Peyer's patch (tissue), 4 donors: ENCODE measurements around the gene PON3. TPM values are rescaled to one million over a fixed set of nuclear protein-coding genes. Genes with fewer than 3 reads are reported as not detected.

ENCODE experiments used
- DNase-seq, 3 donors: peaks; one replicate each; pipeline ENCODE4 v3.0.0-alpha.2; 2017 to 2019
- H3K27ac ChIP-seq, 4 donors: fragments of 200-600 bp; sonication (generic); one replicate each; pipeline ENCODE4 v1.5.1; 2016 to 2019
- H3K27me3 ChIP-seq, 2 donors: fragments of 200-600 bp; sonication (generic); one replicate each; pipeline ENCODE4 v1.5.1; 2019
- H3K36me3 ChIP-seq, 3 donors: fragments of 200-600 bp; sonication (generic); one replicate each; pipeline ENCODE4 v1.5.1; 2016 to 2019
- H3K4me1 ChIP-seq, 4 donors: fragments of 200-600 bp; sonication (generic); one replicate each; pipeline ENCODE4 v1.5.1; 2016 to 2019
- H3K4me3 ChIP-seq, 4 donors: fragments of 200-600 bp; sonication (generic); 1 replicate in 3 of 4; 2 replicates in 1 of 4; pipeline ENCODE4 v1.5.1; 2016 to 2019; ENCODE audit warnings: mild to moderate bottlenecking in 1 of 4
- H3K9me3 ChIP-seq, 4 donors: fragments of 200-600 bp; sonication (generic); one replicate each; pipeline ENCODE4 v1.5.1; 2016 to 2019; ENCODE audit warnings: mild to moderate bottlenecking in 1 of 4
- POLR2A ChIP-seq, 2 donors: fragments of 450-650 bp; IDR thresholded peaks; one replicate each; pipeline ENCODE4 v1.5.1; 2017; ENCODE audit warnings: antibody characterized with exemption in 2 of 2, mild to moderate bottlenecking in 2 of 2, moderate library complexity in 2 of 2
- total RNA-seq, 4 donors: library from RNA; depleted of rRNA; stranded (reverse); fragments of >200 nt; gene quantifications; one replicate each; pipeline ENCODE4 v1.1.0, GENCODE V29; 2016
- TF ChIP-seq, protein P1 (sequence below), 6 experiments: fragments of 450-650 bp in 4 of 6; fragments of 200-600 bp in 2 of 6; sonication (generic) in 1 of 6; IDR thresholded peaks; one replicate each; pipeline ENCODE4 v1.5.1; 2017 to 2019; ENCODE audit warnings: antibody characterized with exemption in 6 of 6, mild to moderate bottlenecking in 3 of 6, moderate library complexity in 1 of 6

PON3 gene
- total RNA-seq, 4 donors from 2014 or later, result 2.9 to 9.1 (median 5.5) TPM; not detected in 1

DNA sequence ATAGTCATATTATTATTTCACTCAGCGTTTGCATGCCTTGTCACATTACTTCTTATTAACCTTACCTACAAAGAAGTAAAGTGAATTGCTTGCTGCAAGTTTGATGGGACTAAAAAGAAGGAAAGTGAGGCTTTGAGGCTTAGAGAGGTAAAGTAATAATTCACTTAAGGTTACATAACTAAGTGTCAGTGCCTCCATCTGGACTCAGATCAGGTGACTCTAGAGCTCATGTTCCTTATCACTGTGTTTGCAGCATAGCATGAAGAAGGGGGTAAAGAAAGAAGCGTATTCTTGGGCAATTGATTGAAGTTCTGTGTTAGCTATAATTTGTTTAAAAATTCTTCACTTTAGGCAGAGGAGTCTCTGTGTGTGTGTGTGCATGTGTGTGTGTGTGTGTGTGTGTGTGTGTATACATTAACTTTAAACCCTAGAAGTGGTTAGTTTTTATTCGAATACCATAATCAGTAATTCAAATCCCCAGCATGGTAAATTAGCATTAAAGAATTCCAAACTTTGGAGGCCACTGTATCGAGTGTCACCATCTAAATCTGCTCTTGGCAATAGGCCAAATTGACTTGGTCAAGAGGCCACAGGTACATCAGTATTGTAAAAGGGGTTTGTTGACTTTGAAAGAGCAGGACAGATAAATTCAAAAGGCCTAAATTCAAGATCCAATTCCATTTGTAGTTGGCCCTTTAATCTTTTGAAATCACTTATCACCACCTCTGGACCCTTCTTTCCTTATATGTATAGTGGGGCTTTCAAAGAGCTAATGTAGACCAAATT is 2.2 kb upstream of the PON3 start:
- no peaks in the 10 kb centered on the region for H3K9me3 ChIP-seq
- no peaks in the 10 kb centered on the region for H3K27me3 ChIP-seq
- no peak overlapping the region for H3K27ac ChIP-seq
- TF ChIP-seq POLR2A (IDR thresholded peaks at IDR 0.05), result no peak
- TF ChIP-seq, protein P1, sequence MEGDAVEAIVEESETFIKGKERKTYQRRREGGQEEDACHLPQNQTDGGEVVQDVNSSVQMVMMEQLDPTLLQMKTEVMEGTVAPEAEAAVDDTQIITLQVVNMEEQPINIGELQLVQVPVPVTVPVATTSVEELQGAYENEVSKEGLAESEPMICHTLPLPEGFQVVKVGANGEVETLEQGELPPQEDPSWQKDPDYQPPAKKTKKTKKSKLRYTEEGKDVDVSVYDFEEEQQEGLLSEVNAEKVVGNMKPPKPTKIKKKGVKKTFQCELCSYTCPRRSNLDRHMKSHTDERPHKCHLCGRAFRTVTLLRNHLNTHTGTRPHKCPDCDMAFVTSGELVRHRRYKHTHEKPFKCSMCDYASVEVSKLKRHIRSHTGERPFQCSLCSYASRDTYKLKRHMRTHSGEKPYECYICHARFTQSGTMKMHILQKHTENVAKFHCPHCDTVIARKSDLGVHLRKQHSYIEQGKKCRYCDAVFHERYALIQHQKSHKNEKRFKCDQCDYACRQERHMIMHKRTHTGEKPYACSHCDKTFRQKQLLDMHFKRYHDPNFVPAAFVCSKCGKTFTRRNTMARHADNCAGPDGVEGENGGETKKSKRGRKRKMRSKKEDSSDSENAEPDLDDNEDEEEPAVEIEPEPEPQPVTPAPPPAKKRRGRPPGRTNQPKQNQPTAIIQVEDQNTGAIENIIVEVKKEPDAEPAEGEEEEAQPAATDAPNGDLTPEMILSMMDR (IDR thresholded peaks at IDR 0.05), result no peak
- peak overlapping the region in 1 of 4 donors; percentile 67 for H3K4me3 ChIP-seq
- no peak for DNase-seq
- peaks cover 0 to 5% (median 0%) of the 10 kb centered on the region in 4 donors for H3K4me1 ChIP-seq
- H3K36me3 ChIP-seq, result no peaks in the 10 kb centered on the region

DNA sequence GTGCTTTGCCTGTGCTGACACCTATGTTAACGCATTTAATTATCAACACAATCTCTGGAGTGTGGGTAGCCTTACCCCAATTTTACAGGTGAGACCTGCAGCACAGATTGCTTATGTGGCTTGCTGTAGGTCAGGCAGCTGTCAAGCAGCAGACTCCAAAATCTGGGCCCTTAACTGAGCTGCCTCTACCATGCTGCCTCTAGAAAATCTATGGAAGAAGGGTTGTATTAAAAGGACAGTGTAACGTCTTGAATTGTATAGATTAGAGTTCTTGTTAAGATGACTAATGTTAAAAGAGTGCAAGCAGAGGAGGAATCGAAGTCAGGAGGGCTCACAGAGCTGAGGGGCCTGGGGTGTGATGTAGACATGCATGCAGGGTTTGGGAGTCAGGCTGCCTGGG is 1.2 kb upstream of the PON3 start:
- Histone ChIP-seq H3K4me3 (peak overlapping the region in 2 of 4 donors; percentile 63 to 67), H3K27me3 (no peaks in the 10 kb centered on the region), H3K4me1 (peaks cover 0 to 5% (median 0%) of the 10 kb centered on the region in 4 donors), H3K27ac (peak overlapping the region in 1 of 4 donors; percentile 65), H3K9me3 (no peaks in the 10 kb centered on the region), H3K36me3 (no peaks in the 10 kb centered on the region)
- DNase-seq, result no peak
- TF ChIP-seq, protein P1 (IDR thresholded peaks at IDR 0.05), result no peak
- TF ChIP-seq POLR2A (IDR thresholded peaks at IDR 0.05), result no peak

- no peak for TF ChIP-seq POLR2A (IDR thresholded peaks at IDR 0.05)
- TF ChIP-seq, protein P1 (IDR thresholded peaks at IDR 0.05), result no peak
- Histone ChIP-seq H3K27me3 (no peaks in the 10 kb centered on the region), H3K4me3 (peak overlapping the region; percentile 26 to 67 (median 50)), H3K36me3 (no peaks in the 10 kb centered on the region), H3K27ac (no peak overlapping the region), H3K4me1 (peaks cover 0 to 5% (median 0%) of the 10 kb centered on the region in 4 donors), H3K9me3 (no peaks in the 10 kb centered on the region)
- DNase-seq, result no peak
These were observed 430 bp downstream of the PON3 start for GRCh38 chr7:95395755-95396135.

- Histone ChIP-seq H3K36me3 (no peaks in the 10 kb centered on the region), H3K4me3 (no peak overlapping the region), H3K4me1 (peaks cover 0 to 5% (median 0%) of the 10 kb centered on the region in 4 donors), H3K27me3 (no peaks in the 10 kb centered on the region), H3K9me3 (no peaks in the 10 kb centered on the region), H3K27ac (no peak overlapping the region)
- TF ChIP-seq, protein P1 (IDR thresholded peaks at IDR 0.05), result no peak
- no peak for TF ChIP-seq POLR2A (IDR thresholded peaks at IDR 0.05)
- DNase-seq, result no peak
These were observed 1.8 kb downstream of the PON3 start for GRCh38 chr7:95394370-95394769.

- Histone ChIP-seq H3K9me3 (no peaks in the 10 kb centered on the region), H3K4me3 (no peak overlapping the region), H3K36me3 (no peaks in the 10 kb centered on the region), H3K4me1 (peaks cover 0 to 5% (median 0%) of the 10 kb centered on the region in 4 donors), H3K27me3 (no peaks in the 10 kb centered on the region), H3K27ac (no peak overlapping the region)
- DNase-seq, result no peak
- TF ChIP-seq, protein P1 (IDR thresholded peaks at IDR 0.05), result no peak
- TF ChIP-seq POLR2A (IDR thresholded peaks at IDR 0.05), result no peak
These were observed 4.4 kb downstream of the PON3 start for GRCh38 chr7:95391761-95392160.
